HepG2 (cell line): ENCODE data around the gene PATZ1. TPM values are rescaled to one million over a fixed set of nuclear protein-coding genes. Genes with fewer than 3 reads are reported as not detected.

Experiments
- BHLHE40 ChIP-seq: IDR thresholded peaks from 2 replicates; pipeline ENCODE4 v1.6.1; 2011; ENCODE audit warnings: low read length, improper control_type of control experiment
- FOXA3 ChIP-seq: IDR thresholded peaks from 2 replicates; pipeline ENCODE4 v1.6.1; 2016; ENCODE audit warnings: missing genetic modification reagents, missing compliant biosample characterization
- HDAC1 ChIP-seq: sonication (generic); formaldehyde crosslinking; IDR thresholded peaks from 2 replicates; pipeline ENCODE4 v1.5.1; 2020; ENCODE audit warnings: mild to moderate bottlenecking, missing genetic modification reagents
- HINFP ChIP-seq: sonication (generic); formaldehyde crosslinking; IDR thresholded peaks from 2 replicates; pipeline ENCODE4 v1.4.0; 2020; ENCODE audit warnings: low read depth, mild to moderate bottlenecking, missing genetic modification reagents
- HNRNPLL ChIP-seq: fragments of 200-400 bp; formaldehyde crosslinking; IDR thresholded peaks from 2 replicates; pipeline ENCODE4 v1.6.1; 2017; ENCODE audit warnings: mild to moderate bottlenecking, low read depth, low read length; ENCODE audit not compliant: poor library complexity, severe bottlenecking
- KLF11 ChIP-seq: IDR thresholded peaks from 2 replicates; pipeline ENCODE4 v1.6.1; 2016; ENCODE audit warnings: missing compliant biosample characterization
- KLF6 ChIP-seq: IDR thresholded peaks from 2 replicates; pipeline ENCODE4 v1.8.0; 2016; ENCODE audit warnings: missing biosample characterization, missing genetic modification reagents
- MED1 ChIP-seq: sonication (generic); formaldehyde crosslinking; IDR thresholded peaks from 2 replicates; pipeline ENCODE4 v1.4.0; 2020; ENCODE audit warnings: missing genetic modification reagents
- MED8 ChIP-seq: sonication (generic); formaldehyde crosslinking; IDR thresholded peaks from 2 replicates; pipeline ENCODE4 v1.8.1; 2023; ENCODE audit warnings: mild to moderate bottlenecking, missing genetic modification reagents; ENCODE audit not compliant: insufficient replicate concordance
- PATZ1 ChIP-seq: sonication (generic); formaldehyde crosslinking; IDR thresholded peaks from 2 replicates; pipeline ENCODE4 v1.4.0; 2020; ENCODE audit warnings: missing genetic modification reagents
- PHB2 ChIP-seq: fragments of 450-650 bp; IDR thresholded peaks from 2 replicates; pipeline ENCODE4 v1.6.1; 2018; ENCODE audit not compliant: partially characterized antibody
- SSRP1 ChIP-seq: IDR thresholded peaks from 2 replicates; pipeline ENCODE4 v1.6.1; 2016; ENCODE audit warnings: control low read depth
- TFDP1 ChIP-seq: IDR thresholded peaks from 2 replicates; pipeline ENCODE4 v1.6.1; 2016; ENCODE audit warnings: missing compliant biosample characterization, missing genetic modification reagents, borderline replicate concordance
- TOPORS ChIP-seq: sonication (generic); formaldehyde crosslinking; IDR thresholded peaks from 2 replicates; pipeline ENCODE4 v1.8.0; 2023; ENCODE audit warnings: mild to moderate bottlenecking, missing genetic modification reagents
- TRIM24 ChIP-seq: sonication (generic); formaldehyde crosslinking; IDR thresholded peaks from 2 replicates; pipeline ENCODE4 v1.8.0; 2022; ENCODE audit warnings: mild to moderate bottlenecking, missing genetic modification reagents
- XRCC5 ChIP-seq: fragments of 200-400 bp; formaldehyde crosslinking; optimal IDR thresholded peaks from 2 replicates; pipeline ENCODE3; 2017; ENCODE audit warnings: mild to moderate bottlenecking, low read length
- ZNF234 ChIP-seq: sonication (generic); formaldehyde crosslinking; conservative IDR thresholded peaks from 2 replicates; pipeline ENCODE4 v1.5.1; 2020; ENCODE audit warnings: mild to moderate bottlenecking, missing genetic modification reagents
- ZNF496 ChIP-seq: sonication (generic); formaldehyde crosslinking; IDR thresholded peaks from 2 replicates; pipeline ENCODE4 v1.8.1; 2023; ENCODE audit warnings: mild to moderate bottlenecking, moderate library complexity, missing genetic modification reagents; ENCODE audit not compliant: insufficient replicate concordance
- ZNF639 ChIP-seq: conservative IDR thresholded peaks from 2 replicates; pipeline ENCODE4 v1.6.1; 2018; ENCODE audit warnings: missing genetic modification reagents
- ZNF768 ChIP-seq: sonication (generic); formaldehyde crosslinking; IDR thresholded peaks from 2 replicates; pipeline ENCODE4 v1.4.0; 2020; ENCODE audit warnings: missing genetic modification reagents
- polyA plus RNA-seq, 8 experiments: library from polyadenylated mRNA; depleted of rRNA in 3 of 8; stranded (reverse) in 7 of 8; unstranded in 1 of 8; fragments of >200 nt; fragmentation: Illumina TruSeq in 4 of 8; extraction: Trizol in 4 of 8; gene quantifications; 2 replicates each; pipeline versions ENCODE4 v1.2.1 to v1.2.3, GENCODE V29; 2011 to 2016; ENCODE audit warnings: low read depth in 4 of 8, missing spikeins in 1 of 8, mixed read lengths in 1 of 8; ENCODE audit not compliant: insufficient read depth in 1 of 8
- total RNA-seq, 5 experiments: library from RNA; depleted of rRNA; stranded (reverse); fragments of >200 nt; fragmentation: Illumina TruSeq; extraction: Trizol; gene quantifications; 2 replicates each; pipeline ENCODE4 v1.2.3, GENCODE V29; 2016; ENCODE audit warnings: low read depth in 1 of 5

The PATZ1 gene
- total and polyA plus RNA-seq, 2 of the 13 experiments (the other 11 are each of a cell fraction or from before 2014, with no cell fraction given): 24.9 to 30.5 TPM

GRCh38 chr22:31345331-31346254 is 553 bp downstream of the PATZ1 start (continued):
- TF ChIP-seq TOPORS (CRISPR knock-in tag): peak; percentile 42; the same call in 1 of the 2 replicates
- TF ChIP-seq SSRP1 (CRISPR knock-in tag): 0 out of 2 replicates have a peak, but pooled peaks have one; percentile 48
- TF ChIP-seq HINFP (CRISPR knock-in tag): peak; percentile 30; the same call in 1 of the 2 replicates
- TF ChIP-seq XRCC5: peak; percentile 69
- TF ChIP-seq FOXA3 (CRISPR knock-in tag): peak; percentile 44; the same call in 1 of the 2 replicates
- TF ChIP-seq BHLHE40: peak; percentile 61; the same call in 1 of the 2 replicates
- no peak for TF ChIP-seq PHB2
- no peak for TF ChIP-seq MED1 (CRISPR knock-in tag)
- TF ChIP-seq ZNF234 (CRISPR knock-in tag): no peak
- TF ChIP-seq TRIM24: no peak
- TF ChIP-seq ZNF639: 0 out of 2 replicates have a peak, but pooled peaks have one; percentile 9
- TF ChIP-seq ZNF496 (CRISPR knock-in tag): no peak
- peak; percentile 15 for TF ChIP-seq MED8 (CRISPR knock-in tag)
- no peak for TF ChIP-seq TFDP1 (CRISPR knock-in tag)
- TF ChIP-seq HDAC1 (CRISPR knock-in tag): peak; percentile 40
- peak; percentile 44 for TF ChIP-seq HNRNPLL
- no peak for TF ChIP-seq KLF11 (CRISPR knock-in tag)
- TF ChIP-seq ZNF768 (CRISPR knock-in tag): peak; percentile 5; the same call in 1 of the 2 replicates
- 0 out of 2 replicates have a peak, but pooled peaks have one; percentile 29 for TF ChIP-seq KLF6 (CRISPR knock-in tag)
- peak; percentile 97 for TF ChIP-seq PATZ1
